K562 (cell line): Measurements from ENCODE around the gene TAS1R3. TPM values are rescaled to one million over a fixed set of nuclear protein-coding genes. Genes with fewer than 3 reads are reported as not detected.

Experiments
- FOXP1 ChIP-seq: sonication (generic); formaldehyde crosslinking; IDR thresholded peaks from 2 replicates; pipeline ENCODE4 v1.8.0; 2022; ENCODE audit warnings: mild to moderate bottlenecking, missing genetic modification reagents
- KAT2B ChIP-seq: IDR thresholded peaks from one replicate; pipeline ENCODE4 v1.6.1; 2012; ENCODE audit warnings: low read depth, mild to moderate bottlenecking, control low read depth, inconsistent platforms, low read length, moderate library complexity
- NUFIP1 ChIP-seq: fragments of 450-650 bp; IDR thresholded peaks from 2 replicates; pipeline ENCODE4 v1.6.1; 2018; ENCODE audit not compliant: partially characterized antibody
- ZNF239 ChIP-seq: fragments of 250-450 bp; sonication (Bioruptor Pico); IDR thresholded peaks from 2 replicates; pipeline ENCODE4 v1.4.0; 2020; ENCODE audit warnings: mild to moderate bottlenecking
- ZNF318 ChIP-seq, 2 experiments: fragments of 450-650 bp; IDR thresholded peaks; 2 replicates each; pipeline ENCODE4 v1.6.1; 2016; ENCODE audit warnings: mild to moderate bottlenecking in 2 of 2, borderline replicate concordance in 1 of 2, low read depth in 1 of 2, moderate library complexity in 1 of 2
- ZNF79 ChIP-seq: fragments of 250-450 bp; sonication (Bioruptor Pico); IDR thresholded peaks from 2 replicates; pipeline ENCODE4 v1.4.0; 2020; ENCODE audit warnings: low read depth, mild to moderate bottlenecking, moderate library complexity
- polyA plus RNA-seq, 8 experiments: library from polyadenylated mRNA; depleted of rRNA in 4 of 8; stranded (reverse) in 5 of 8; unstranded in 3 of 8; fragments of >200 nt; fragmentation: Nextera tagmentation in 2 of 8; fragmentation: Illumina TruSeq in 1 of 8; extraction: Ambion mirVana in 2 of 8; extraction: Trizol in 1 of 8; gene quantifications; 2 replicates each; pipeline versions ENCODE4 v1.2.1 to v1.2.3, GENCODE V29; 2011 to 2014; ENCODE audit warnings: inconsistent platforms in 1 of 8, missing spikeins in 1 of 8
- total RNA-seq, 7 experiments: library from RNA; depleted of rRNA in 6 of 7; stranded (reverse); fragments of >200 nt in 6 of 7; fragmentation: Illumina TruSeq in 2 of 7; extraction: Trizol in 2 of 7; gene quantifications; 2 replicates each; pipeline versions ENCODE4 v1.2.1 to v1.2.3, GENCODE V29; 2011 to 2021; ENCODE audit warnings: low replicate concordance in 1 of 7
- TF ChIP-seq, protein P1 (sequence below): sonication (generic); formaldehyde crosslinking; IDR thresholded peaks from 2 replicates; pipeline ENCODE4 v1.4.0; 2020; ENCODE audit warnings: mild to moderate bottlenecking, missing genetic modification reagents
- TF ChIP-seq, protein P2 (sequence below): sonication (generic); formaldehyde crosslinking; IDR thresholded peaks from 2 replicates; pipeline ENCODE4 v1.9.0; 2022; ENCODE audit warnings: mild to moderate bottlenecking, missing genetic modification reagents

Gene TAS1R3
- total and polyA plus RNA-seq, 9 of the 15 experiments (the other 6 are each of a cell fraction or from before 2014, with no cell fraction given), result 0.07 to 0.13 TPM; not detected in 7

DNA sequence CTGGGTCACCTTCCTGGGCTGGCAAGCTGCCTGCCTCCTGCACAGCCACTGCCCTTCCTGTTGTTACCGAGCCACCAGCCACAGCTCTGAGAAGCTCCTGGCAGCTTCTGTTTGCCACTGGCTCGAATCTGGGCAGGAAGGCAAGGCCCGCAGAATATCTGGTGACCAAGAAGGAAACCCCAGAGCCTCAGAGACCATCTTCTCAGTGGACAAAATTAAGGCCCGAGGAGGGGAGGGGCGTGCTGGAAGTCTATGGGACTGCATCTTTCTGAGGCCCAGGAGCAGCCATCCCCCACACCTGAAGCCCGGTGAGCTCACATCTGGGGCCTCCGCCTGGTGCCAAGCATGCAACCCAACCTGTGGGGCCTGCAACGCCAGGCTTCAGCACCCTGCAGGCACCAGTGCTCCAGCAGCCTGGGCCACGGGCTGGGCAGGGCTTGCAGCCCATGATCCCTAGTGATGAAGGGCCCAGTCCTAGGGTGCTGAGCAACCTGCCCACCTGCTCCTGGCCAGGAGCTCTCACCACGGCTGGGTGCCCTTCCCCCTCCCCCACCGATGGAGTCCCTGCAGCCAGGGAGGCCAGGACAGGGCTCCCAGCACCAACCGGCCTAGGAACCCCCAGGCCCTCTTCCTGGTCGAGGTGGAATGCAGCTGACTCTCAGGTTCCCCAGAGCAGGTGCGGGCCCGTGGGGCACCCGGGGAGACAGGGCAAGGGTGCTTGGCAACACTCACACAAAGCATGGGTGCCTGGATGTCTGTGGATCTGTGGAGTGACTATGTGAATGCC, 5.6 kb upstream of the TAS1R3 start (continued):
- TF ChIP-seq, protein P1, sequence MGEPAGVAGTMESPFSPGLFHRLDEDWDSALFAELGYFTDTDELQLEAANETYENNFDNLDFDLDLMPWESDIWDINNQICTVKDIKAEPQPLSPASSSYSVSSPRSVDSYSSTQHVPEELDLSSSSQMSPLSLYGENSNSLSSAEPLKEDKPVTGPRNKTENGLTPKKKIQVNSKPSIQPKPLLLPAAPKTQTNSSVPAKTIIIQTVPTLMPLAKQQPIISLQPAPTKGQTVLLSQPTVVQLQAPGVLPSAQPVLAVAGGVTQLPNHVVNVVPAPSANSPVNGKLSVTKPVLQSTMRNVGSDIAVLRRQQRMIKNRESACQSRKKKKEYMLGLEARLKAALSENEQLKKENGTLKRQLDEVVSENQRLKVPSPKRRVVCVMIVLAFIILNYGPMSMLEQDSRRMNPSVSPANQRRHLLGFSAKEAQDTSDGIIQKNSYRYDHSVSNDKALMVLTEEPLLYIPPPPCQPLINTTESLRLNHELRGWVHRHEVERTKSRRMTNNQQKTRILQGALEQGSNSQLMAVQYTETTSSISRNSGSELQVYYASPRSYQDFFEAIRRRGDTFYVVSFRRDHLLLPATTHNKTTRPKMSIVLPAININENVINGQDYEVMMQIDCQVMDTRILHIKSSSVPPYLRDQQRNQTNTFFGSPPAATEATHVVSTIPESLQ (CRISPR knock-in tag), result no peak
- TF ChIP-seq ZNF79 (CRISPR knock-in tag), result no peak
- no peak for TF ChIP-seq ZNF239 (CRISPR knock-in tag)
- TF ChIP-seq ZNF318 (IDR thresholded peaks at IDR 0.05; ENCODE audit: borderline replicate concordance in 1 of 2, low read depth in 1 of 2), result no peak
- TF ChIP-seq KAT2B, result no peak
- TF ChIP-seq NUFIP1, result no peak
- TF ChIP-seq FOXP1 (CRISPR knock-in tag), result 0 out of 2 replicates have a peak, but pooled peaks have one; percentile 62
- TF ChIP-seq, protein P2, sequence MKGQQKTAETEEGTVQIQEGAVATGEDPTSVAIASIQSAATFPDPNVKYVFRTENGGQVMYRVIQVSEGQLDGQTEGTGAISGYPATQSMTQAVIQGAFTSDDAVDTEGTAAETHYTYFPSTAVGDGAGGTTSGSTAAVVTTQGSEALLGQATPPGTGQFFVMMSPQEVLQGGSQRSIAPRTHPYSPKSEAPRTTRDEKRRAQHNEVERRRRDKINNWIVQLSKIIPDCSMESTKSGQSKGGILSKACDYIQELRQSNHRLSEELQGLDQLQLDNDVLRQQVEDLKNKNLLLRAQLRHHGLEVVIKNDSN (CRISPR knock-in tag), result peak; percentile 3; the same call in 1 of the 2 replicates
